DND-41 (cell line): Measurements from ENCODE around the gene SELENOS.

Experiments
- ATAC-seq: fragments of 200-7000 bp; cut with Tn5 transposase; 3 replicates; pipeline ENCODE4 v1.9.1; 2021; ENCODE audit warnings: low read depth; ENCODE audit not compliant: insufficient read depth
- DNase-seq: peaks from one replicate; pipeline ENCODE4 v3.0.0-alpha.2; 2020
- H2AFZ ChIP-seq: 2 replicates; pipeline ENCODE4 v1.6.0; 2012; ENCODE audit warnings: low read depth, low read length
- H3K27ac ChIP-seq: 2 replicates; pipeline ENCODE4 v1.5.1; 2012; ENCODE audit warnings: low read length, inconsistent platforms
- H3K27me3 ChIP-seq: fragments of 200-600 bp; sonication (generic); 2 replicates; pipeline ENCODE4 v1.6.0; 2012; ENCODE audit warnings: low read length, mild to moderate bottlenecking, inconsistent platforms; ENCODE audit not compliant: insufficient read depth, poor library complexity
- H3K36me3 ChIP-seq: 2 replicates; pipeline ENCODE4 v1.5.1; 2012; ENCODE audit warnings: low read length, inconsistent platforms; ENCODE audit not compliant: insufficient read depth
- H3K4me1 ChIP-seq: 2 replicates; pipeline ENCODE4 v1.5.1; 2012; ENCODE audit warnings: mild to moderate bottlenecking, low read length; ENCODE audit not compliant: insufficient read depth
- H3K4me2 ChIP-seq: 2 replicates; pipeline ENCODE4 v1.6.0; 2012; ENCODE audit warnings: mild to moderate bottlenecking, moderate library complexity, low read length, inconsistent platforms; ENCODE audit not compliant: insufficient read depth
- H3K4me3 ChIP-seq, 2 experiments: fragments of 200-600 bp in 1 of 2; shearing (Covaris generic) in 1 of 2; 2 replicates each; pipeline ENCODE4 v1.5.1; 2012 to 2016; ENCODE audit warnings: inconsistent platforms in 2 of 2, low read length in 2 of 2, mild to moderate bottlenecking in 2 of 2, low read depth in 1 of 2, moderate library complexity in 1 of 2
- H3K79me2 ChIP-seq: 2 replicates; pipeline ENCODE4 v1.6.0; 2012; ENCODE audit warnings: low read length, inconsistent platforms; ENCODE audit not compliant: insufficient read depth
- H3K9ac ChIP-seq: 2 replicates; pipeline ENCODE4 v1.6.0; 2012; ENCODE audit warnings: low read depth, mild to moderate bottlenecking, inconsistent platforms, low read length, moderate library complexity
- H3K9me3 ChIP-seq: 2 replicates; pipeline ENCODE4 v1.5.1; 2012; ENCODE audit warnings: low read length, moderate library complexity, mild to moderate bottlenecking, inconsistent platforms; ENCODE audit not compliant: insufficient read depth, severe bottlenecking
- H4K20me1 ChIP-seq: 2 replicates; pipeline ENCODE4 v1.6.0; 2012; ENCODE audit warnings: low read length; ENCODE audit not compliant: insufficient read depth
- EZH2 ChIP-seq: IDR thresholded peaks from 3 replicates; pipeline ENCODE4 v1.6.1; 2012; ENCODE audit warnings: borderline replicate concordance, low read depth, mild to moderate bottlenecking, moderate library complexity, low read length, inconsistent platforms; ENCODE audit not compliant: severe bottlenecking
- TF ChIP-seq, protein P1 (sequence below): IDR thresholded peaks from 2 replicates; pipeline ENCODE4 v1.5.1; 2012; ENCODE audit warnings: borderline replicate concordance, low read length, moderate library complexity, mild to moderate bottlenecking; ENCODE audit not compliant: poor library complexity, severe bottlenecking; ENCODE audit errors: extremely low read depth

Gene SELENOS

DNA sequence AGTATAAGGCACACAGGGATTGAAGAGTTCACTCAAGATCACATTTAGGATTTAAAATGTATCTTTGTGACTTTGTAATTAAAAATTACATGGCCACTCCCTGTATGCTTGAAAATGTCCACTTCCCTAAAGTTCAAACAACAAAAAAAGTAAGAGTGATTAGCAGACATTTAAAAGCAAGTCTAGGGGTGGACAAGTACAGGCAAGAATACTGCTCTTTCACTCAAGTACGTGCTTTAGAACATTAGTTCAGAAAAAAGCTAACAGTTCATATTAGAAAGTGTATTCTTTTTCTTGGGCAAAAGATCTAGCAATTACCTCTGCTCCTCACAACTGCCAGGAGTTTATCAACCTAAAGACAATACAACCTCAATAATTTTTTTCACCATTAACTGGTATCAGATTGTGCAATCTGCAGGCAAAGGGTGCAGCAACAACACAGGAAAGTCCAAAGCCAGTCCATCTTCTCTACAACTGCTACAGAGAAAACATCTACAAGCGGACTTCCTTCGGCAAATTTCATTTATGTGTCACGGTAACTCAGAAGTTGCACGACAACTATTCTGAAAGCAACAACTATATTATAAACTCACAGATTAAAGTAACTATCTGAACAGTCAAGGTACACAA is 43.5 kb downstream of the SELENOS start:
- no peaks in the 10 kb centered on the region for H3K27me3 ChIP-seq
- no peak for TF ChIP-seq EZH2
- TF ChIP-seq, protein P1, sequence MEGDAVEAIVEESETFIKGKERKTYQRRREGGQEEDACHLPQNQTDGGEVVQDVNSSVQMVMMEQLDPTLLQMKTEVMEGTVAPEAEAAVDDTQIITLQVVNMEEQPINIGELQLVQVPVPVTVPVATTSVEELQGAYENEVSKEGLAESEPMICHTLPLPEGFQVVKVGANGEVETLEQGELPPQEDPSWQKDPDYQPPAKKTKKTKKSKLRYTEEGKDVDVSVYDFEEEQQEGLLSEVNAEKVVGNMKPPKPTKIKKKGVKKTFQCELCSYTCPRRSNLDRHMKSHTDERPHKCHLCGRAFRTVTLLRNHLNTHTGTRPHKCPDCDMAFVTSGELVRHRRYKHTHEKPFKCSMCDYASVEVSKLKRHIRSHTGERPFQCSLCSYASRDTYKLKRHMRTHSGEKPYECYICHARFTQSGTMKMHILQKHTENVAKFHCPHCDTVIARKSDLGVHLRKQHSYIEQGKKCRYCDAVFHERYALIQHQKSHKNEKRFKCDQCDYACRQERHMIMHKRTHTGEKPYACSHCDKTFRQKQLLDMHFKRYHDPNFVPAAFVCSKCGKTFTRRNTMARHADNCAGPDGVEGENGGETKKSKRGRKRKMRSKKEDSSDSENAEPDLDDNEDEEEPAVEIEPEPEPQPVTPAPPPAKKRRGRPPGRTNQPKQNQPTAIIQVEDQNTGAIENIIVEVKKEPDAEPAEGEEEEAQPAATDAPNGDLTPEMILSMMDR, result no peak
- peaks cover 85% of the 10 kb centered on the region for H3K79me2 ChIP-seq
- H3K4me2 ChIP-seq, result no peak overlapping the region
- no peaks in the 10 kb centered on the region; the same call in 1 of the 2 replicates for H3K4me1 ChIP-seq
- peaks cover 38% of the 10 kb centered on the region for H3K36me3 ChIP-seq
- no peak overlapping the region for H3K27ac ChIP-seq
- no peak overlapping the region for H3K9ac ChIP-seq
- H3K4me3 ChIP-seq, result no peak overlapping the region
- DNase-seq, result no peak
- ATAC-seq, result no peak
- H3K9me3 ChIP-seq, result peaks cover 3% of the 10 kb centered on the region
- H4K20me1 ChIP-seq, result peaks cover 12% of the 10 kb centered on the region; the same call in 1 of the 2 replicates
- no peak overlapping the region for H2AFZ ChIP-seq

DNA sequence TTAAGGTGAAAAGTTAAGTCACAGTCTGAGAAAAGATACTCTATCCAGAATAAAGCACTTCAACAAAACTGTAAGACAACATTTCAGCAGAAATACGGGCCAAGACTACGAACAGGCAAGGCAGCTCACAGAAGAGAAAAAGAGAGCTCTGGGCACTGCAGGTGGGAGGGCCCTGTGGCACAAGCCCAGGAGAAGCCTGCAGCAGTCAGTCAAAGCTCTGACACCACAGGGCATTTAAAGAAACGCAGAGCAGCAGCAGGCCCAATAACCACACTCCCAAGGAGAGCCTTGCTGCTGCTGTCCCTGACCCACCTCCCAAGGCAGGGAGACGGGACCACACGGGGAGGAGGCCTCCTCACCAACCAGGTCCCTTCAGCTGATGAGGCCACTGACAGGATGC is 44.6 kb downstream of the SELENOS start:
- H3K36me3 ChIP-seq, result peaks cover 41% of the 10 kb centered on the region
- H3K4me2 ChIP-seq, result no peak overlapping the region
- no peak overlapping the region for H3K9ac ChIP-seq
- peaks cover 3% of the 10 kb centered on the region for H3K9me3 ChIP-seq
- DNase-seq (no peak), ATAC-seq (no peak)
- no peak overlapping the region for H3K27ac ChIP-seq
- peaks cover 12% of the 10 kb centered on the region; the same call in 1 of the 2 replicates for H4K20me1 ChIP-seq
- peaks cover 86% of the 10 kb centered on the region for H3K79me2 ChIP-seq
- H3K27me3 ChIP-seq, result no peaks in the 10 kb centered on the region
- H2AFZ ChIP-seq, result no peak overlapping the region
- TF ChIP-seq, protein P1, result no peak
- no peak for TF ChIP-seq EZH2
- H3K4me1 ChIP-seq, result no peaks in the 10 kb centered on the region; the same call in 1 of the 2 replicates
- H3K4me3 ChIP-seq, result no peak overlapping the region

- TF ChIP-seq EZH2, result no peak
- TF ChIP-seq, protein P1, result no peak
- Histone ChIP-seq H3K9ac (no peak overlapping the region), H3K9me3 (peaks cover 3% of the 10 kb centered on the region), H3K4me2 (no peak overlapping the region), H3K4me3 (no peak overlapping the region), H3K79me2 (peaks cover 97% of the 10 kb centered on the region), H3K27ac (no peak overlapping the region), H3K36me3 (peaks cover 35% of the 10 kb centered on the region), H2AFZ (no peak overlapping the region), H3K4me1 (no peaks in the 10 kb centered on the region; the same call in 1 of the 2 replicates), H3K27me3 (no peaks in the 10 kb centered on the region), H4K20me1 (peaks cover 28% of the 10 kb centered on the region; the same call in 1 of the 2 replicates)
- DNase-seq, result no peak
- no peak for ATAC-seq
Measured at GRCh38 chr15:101228313-101228712, 49.0 kb downstream of the SELENOS start.

- TF ChIP-seq, protein P1, result no peak
- no peak for TF ChIP-seq EZH2
- H2AFZ ChIP-seq, result no peak overlapping the region
- peaks cover 3% of the 10 kb centered on the region for H3K9me3 ChIP-seq
- H3K27me3 ChIP-seq, result no peaks in the 10 kb centered on the region
- peaks cover 29% of the 10 kb centered on the region for H4K20me1 ChIP-seq
- H3K36me3 ChIP-seq, result peaks cover 22% of the 10 kb centered on the region; the same call in 1 of the 2 replicates
- H3K79me2 ChIP-seq, result peaks cover 89% of the 10 kb centered on the region
- no peak overlapping the region for H3K9ac ChIP-seq
- no peak overlapping the region for H3K4me2 ChIP-seq
- no peak for DNase-seq
- H3K27ac ChIP-seq, result no peak overlapping the region
- no peak overlapping the region for H3K4me3 ChIP-seq
- no peak for ATAC-seq
- H3K4me1 ChIP-seq, result no peaks in the 10 kb centered on the region
Measured at GRCh38 chr15:101225658-101226057, 51.6 kb downstream of the SELENOS start.
